ENCODE results near the gene NRG2.

- TF ChIP-seq GATA2 (CRISPR knock-in tag; IDR thresholded peaks at IDR 0.05) (no peak), EP300 (IDR thresholded peaks at IDR 0.05; ENCODE audit: borderline replicate concordance in 1 of 2, low read depth in 1 of 2, low read length in 1 of 2) (no peak), POLR2AphosphoS5 (IDR thresholded peaks at IDR 0.05; ENCODE audit: low read depth, low read length) (no peak), RAD21 (IDR thresholded peaks at IDR 0.05; ENCODE audit: low read length) (no peak), USF1 (IDR thresholded peaks at IDR 0.05; ENCODE audit: borderline replicate concordance, low read depth) (no peak)
- TF ChIP-seq, protein P1, sequence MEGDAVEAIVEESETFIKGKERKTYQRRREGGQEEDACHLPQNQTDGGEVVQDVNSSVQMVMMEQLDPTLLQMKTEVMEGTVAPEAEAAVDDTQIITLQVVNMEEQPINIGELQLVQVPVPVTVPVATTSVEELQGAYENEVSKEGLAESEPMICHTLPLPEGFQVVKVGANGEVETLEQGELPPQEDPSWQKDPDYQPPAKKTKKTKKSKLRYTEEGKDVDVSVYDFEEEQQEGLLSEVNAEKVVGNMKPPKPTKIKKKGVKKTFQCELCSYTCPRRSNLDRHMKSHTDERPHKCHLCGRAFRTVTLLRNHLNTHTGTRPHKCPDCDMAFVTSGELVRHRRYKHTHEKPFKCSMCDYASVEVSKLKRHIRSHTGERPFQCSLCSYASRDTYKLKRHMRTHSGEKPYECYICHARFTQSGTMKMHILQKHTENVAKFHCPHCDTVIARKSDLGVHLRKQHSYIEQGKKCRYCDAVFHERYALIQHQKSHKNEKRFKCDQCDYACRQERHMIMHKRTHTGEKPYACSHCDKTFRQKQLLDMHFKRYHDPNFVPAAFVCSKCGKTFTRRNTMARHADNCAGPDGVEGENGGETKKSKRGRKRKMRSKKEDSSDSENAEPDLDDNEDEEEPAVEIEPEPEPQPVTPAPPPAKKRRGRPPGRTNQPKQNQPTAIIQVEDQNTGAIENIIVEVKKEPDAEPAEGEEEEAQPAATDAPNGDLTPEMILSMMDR (IDR thresholded peaks at IDR 0.05): no peak
- TF ChIP-seq, protein P2, sequence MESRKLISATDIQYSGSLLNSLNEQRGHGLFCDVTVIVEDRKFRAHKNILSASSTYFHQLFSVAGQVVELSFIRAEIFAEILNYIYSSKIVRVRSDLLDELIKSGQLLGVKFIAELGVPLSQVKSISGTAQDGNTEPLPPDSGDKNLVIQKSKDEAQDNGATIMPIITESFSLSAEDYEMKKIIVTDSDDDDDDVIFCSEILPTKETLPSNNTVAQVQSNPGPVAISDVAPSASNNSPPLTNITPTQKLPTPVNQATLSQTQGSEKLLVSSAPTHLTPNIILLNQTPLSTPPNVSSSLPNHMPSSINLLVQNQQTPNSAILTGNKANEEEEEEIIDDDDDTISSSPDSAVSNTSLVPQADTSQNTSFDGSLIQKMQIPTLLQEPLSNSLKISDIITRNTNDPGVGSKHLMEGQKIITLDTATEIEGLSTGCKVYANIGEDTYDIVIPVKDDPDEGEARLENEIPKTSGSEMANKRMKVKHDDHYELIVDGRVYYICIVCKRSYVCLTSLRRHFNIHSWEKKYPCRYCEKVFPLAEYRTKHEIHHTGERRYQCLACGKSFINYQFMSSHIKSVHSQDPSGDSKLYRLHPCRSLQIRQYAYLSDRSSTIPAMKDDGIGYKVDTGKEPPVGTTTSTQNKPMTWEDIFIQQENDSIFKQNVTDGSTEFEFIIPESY (IDR thresholded peaks at IDR 0.05; ENCODE audit: borderline replicate concordance, low read depth): no peak
- TF ChIP-seq, protein P3, sequence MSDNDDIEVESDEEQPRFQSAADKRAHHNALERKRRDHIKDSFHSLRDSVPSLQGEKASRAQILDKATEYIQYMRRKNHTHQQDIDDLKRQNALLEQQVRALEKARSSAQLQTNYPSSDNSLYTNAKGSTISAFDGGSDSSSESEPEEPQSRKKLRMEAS (IDR thresholded peaks at IDR 0.05; ENCODE audit: low read depth): no peak
These were observed 206.5 kb downstream of the NRG2 start for GRCh38 chr5:139836469-139837208.
